ENCODE results near the gene MEGF8.

Gene MEGF8

DNA sequence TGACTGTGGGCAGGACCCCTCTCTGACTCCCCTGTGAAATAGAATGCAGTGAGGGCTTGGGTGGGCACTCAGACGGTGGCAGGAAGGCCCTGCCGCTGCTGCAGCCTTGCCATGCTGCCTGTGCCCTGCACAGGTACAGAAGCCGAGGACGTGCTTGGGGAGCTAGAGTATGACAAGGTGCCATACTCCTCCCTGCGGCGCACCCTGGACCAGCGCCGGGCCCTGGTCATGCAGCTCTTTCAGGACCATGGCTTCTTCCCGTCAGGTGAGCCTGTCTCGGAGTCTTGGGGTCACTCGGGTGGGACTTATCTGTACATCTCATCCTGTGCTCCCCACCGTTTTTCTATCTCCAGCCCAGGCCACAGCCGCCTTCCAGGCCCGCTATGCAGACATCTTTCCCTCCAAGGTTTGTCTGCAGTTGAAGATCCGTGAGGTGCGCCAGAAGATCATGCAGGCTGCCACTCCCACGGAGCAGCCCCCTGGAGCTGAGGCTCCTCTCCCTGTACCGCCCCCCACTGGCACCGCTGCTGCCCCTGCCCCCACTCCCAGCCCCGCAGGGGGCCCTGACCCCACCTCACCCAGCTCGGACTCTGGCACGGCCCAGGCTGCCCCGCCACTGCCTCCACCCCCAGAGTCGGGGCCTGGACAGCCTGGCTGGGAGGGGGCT lies 30.8 kb upstream of the MEGF8 start:
- no peak overlapping the region for H3K4me3 ChIP-seq (ENCODE audit: low read length)
- DNase-seq (ENCODE audit: low read depth): no peak
- TF ChIP-seq, protein P1, sequence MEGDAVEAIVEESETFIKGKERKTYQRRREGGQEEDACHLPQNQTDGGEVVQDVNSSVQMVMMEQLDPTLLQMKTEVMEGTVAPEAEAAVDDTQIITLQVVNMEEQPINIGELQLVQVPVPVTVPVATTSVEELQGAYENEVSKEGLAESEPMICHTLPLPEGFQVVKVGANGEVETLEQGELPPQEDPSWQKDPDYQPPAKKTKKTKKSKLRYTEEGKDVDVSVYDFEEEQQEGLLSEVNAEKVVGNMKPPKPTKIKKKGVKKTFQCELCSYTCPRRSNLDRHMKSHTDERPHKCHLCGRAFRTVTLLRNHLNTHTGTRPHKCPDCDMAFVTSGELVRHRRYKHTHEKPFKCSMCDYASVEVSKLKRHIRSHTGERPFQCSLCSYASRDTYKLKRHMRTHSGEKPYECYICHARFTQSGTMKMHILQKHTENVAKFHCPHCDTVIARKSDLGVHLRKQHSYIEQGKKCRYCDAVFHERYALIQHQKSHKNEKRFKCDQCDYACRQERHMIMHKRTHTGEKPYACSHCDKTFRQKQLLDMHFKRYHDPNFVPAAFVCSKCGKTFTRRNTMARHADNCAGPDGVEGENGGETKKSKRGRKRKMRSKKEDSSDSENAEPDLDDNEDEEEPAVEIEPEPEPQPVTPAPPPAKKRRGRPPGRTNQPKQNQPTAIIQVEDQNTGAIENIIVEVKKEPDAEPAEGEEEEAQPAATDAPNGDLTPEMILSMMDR (conservative IDR thresholded peaks at IDR 0.05; ENCODE audit: low read length): no peak

DNA sequence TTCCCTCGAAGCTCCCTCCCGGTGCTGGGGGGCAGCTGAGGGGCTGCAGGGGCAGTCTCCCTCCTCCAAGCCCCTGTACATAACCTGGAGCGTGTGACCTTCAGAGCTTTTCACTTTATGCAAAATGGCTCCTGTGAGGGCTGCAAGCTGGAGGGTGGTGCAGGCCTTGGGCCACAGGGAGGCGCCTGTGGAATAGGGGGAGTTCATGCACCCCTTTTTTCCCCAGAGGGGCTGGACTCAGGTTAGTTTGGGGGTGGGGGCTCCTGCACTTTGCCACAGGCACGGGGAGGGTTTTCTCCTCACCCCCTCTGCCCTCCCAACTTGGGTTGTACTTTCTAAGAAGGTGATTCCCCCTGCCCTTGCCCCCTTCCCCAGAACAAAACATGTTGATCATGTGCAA lies 30.1 kb upstream of the MEGF8 start:
- H3K4me3 ChIP-seq (ENCODE audit: low read length): no peak overlapping the region
- no peak for DNase-seq (ENCODE audit: low read depth)
- TF ChIP-seq, protein P1 (conservative IDR thresholded peaks at IDR 0.05; ENCODE audit: low read length): no peak

DNA sequence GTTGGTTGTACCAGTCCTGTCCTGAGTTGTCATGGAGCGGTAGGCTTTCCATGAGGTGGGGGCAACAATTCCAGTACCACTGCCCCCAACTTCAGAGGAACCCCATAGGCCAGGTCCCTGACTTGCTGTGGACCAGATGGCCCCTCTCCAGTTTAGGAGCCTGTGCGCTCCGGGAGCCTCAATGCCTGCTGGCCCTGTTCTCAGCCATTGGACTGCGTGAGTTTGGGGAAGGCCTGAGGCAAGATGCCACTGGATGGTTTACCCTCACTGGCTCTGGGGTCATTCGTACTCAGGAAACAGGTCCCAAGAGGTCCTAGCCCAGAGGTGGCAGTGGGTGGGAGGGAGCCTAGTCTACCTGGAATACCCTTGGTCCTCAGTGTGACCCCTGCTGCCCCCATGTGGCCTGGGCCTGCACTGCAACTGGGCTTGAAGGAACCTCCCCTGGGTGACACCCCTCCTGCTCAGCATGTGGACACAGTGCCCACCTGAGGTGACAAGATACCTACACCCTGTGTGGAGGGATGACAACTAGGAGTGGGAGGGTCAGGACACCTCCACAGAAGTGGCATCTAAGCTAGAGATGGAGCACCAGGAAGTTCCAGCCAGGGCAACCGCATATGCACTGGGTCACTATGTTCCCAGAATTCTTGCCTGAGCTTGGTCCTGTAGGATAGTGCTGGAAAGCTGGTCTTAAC lies 29.5 kb upstream of the MEGF8 start:
- TF ChIP-seq, protein P1 (conservative IDR thresholded peaks at IDR 0.05; ENCODE audit: low read length): peak; percentile 97
- H3K4me3 ChIP-seq (ENCODE audit: low read length): no peak overlapping the region
- DNase-seq (ENCODE audit: low read depth): peak; percentile 44

DNA sequence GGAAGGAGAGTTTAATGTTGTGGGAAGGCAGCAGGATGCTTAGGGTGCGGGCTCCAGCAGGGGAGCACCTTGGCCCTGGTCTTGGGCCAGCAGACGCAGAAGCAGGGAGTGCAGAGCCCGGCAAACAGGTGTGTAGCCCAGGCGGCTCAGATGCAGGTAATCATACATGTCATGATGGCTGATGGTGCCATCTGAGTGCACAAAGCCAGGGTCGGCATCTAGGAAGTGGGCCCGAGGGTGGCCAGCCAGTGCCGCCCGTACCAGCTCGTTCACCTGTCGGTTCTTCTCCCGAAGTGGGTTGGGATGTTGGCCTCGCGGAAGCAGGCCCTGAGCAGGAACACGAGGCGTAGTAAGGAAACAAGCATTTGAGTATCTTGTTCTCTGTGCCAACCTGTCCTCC lies 28.4 kb upstream of the MEGF8 start:
- H3K4me3 ChIP-seq (ENCODE audit: low read length): no peak overlapping the region
- no peak for DNase-seq (ENCODE audit: low read depth)
- TF ChIP-seq, protein P1 (conservative IDR thresholded peaks at IDR 0.05; ENCODE audit: low read length): no peak

DNA sequence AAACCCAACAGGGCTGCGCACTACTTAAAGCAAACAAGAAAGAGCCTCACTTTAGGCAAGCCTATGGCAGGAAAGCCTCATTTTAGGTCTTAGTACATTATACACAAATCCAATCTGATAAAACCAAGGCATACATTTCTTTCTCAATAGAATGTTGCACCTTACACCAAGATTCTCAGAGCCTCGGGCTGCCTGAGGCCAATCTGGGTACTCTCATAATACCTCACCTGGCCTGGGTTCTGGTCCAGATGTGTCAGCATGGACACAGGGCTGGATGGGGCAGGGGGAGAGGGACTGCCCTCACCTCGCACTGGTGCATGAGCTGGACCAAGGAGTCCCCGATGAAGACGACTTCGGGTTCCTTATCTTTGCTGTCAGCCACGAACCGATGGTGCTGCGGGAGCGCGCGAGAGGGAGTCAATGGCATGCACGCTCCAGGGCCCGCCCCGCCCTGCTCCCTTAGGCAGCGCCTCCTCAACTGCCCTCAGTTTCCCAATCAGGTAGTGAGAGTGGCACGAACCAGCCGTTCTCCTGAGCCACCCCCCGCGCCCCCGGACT lies 23.7 kb upstream of the MEGF8 start, which contains the start of gene PRR19:
Gene PRR19, plus strand, starts transcription at position 487 of the 558 bp plus-strand sequence. CDS start 7,453 bp downstream, outside the sequence.
- DNase-seq (ENCODE audit: low read depth): no peak
- TF ChIP-seq, protein P1 (conservative IDR thresholded peaks at IDR 0.05; ENCODE audit: low read length): no peak
- peak within 1 kb of the TSS; percentile 76 for H3K4me3 ChIP-seq (ENCODE audit: low read length)

DNA sequence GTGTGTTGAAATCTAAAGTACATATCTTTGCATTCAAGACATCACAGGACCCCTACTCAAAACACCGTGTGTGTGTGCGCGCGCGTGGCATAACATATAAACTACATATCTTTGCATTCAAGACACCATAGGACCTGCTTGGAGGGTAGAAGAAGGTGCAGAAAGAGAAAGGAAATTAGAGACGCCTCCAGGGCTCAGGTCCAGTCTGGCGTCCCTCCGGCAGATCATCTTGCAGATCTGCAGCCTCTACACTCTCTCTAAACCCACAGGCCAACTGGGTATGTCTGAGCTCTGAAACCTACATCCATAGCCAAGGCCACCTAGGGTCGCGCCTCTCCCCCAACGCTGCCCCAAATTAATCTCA lies 22.4 kb upstream of the MEGF8 start:
- no peak for DNase-seq (ENCODE audit: low read depth)
- H3K4me3 ChIP-seq (ENCODE audit: low read length): no peak overlapping the region; the same call in 1 of the 2 replicates
- TF ChIP-seq, protein P1 (conservative IDR thresholded peaks at IDR 0.05; ENCODE audit: low read length): no peak

DNA sequence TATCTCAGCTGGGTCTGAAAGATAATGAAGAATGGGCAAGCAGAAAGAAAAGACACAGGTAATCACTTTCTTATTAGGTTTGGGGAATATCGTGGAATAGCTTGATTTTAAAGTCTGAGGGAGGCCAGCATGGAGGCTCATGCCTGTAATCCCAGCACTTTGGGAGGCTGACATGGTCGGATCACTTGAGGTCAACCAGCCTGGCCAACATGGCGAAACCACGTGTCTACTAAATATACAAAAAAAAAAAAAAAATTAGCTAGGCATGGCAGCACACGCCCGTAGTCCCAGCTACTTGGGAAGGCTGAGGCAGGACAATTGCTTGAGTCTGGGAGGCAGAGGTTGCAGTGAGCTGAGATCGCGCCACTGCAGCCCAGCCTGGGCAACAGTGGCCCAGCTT lies 21.6 kb upstream of the MEGF8 start:
- no peak for DNase-seq (ENCODE audit: low read depth)
- no peak overlapping the region for H3K4me3 ChIP-seq (ENCODE audit: low read length)
- TF ChIP-seq, protein P1 (conservative IDR thresholded peaks at IDR 0.05; ENCODE audit: low read length): no peak

Data from AG10803 (cell line).